OCI-LY7 (cell line): Measurements from ENCODE around the gene UBTD1. TPM values are rescaled to one million over a fixed set of nuclear protein-coding genes. Genes with fewer than 3 reads are reported as not detected.

Source experiments
- BruUV-seq: library from RNA; stranded (reverse); fragments of 400-500 nt; replicated peaks from 2 replicates; lab custom pipeline; 2021; lab: Mats Ljungman, UMichigan
- CTCF ChIA-PET: fragments of 300-600 bp; sonication (Branson Sonifier 250); formaldehyde crosslinking; loops from one replicate; lab custom pipeline; 2022; ENCODE audit warnings: antibody characterized with exemption; ENCODE audit not compliant: unreplicated experiment; lab: Charles Lee
- POLR2A ChIA-PET: fragments of 300-600 bp; sonication (Branson Sonifier 250); formaldehyde crosslinking; loops from one replicate; lab custom pipeline; 2022; ENCODE audit warnings: antibody characterized with exemption; lab: Charles Lee
- DNase-seq: peaks from one replicate; pipeline ENCODE4 v3.0.0-alpha.2; 2015; ENCODE audit warnings: low spot score
- H2AFZ ChIP-seq: fragments of 200-600 bp; sonication (generic), shearing (Covaris generic); 2 replicates; pipeline ENCODE4 v1.6.1; 2014; ENCODE audit warnings: mild to moderate bottlenecking, antibody characterized with exemption, low read length, moderate library complexity
- H3K27ac ChIP-seq: fragments of 200-600 bp; sonication (generic); 2 replicates; pipeline ENCODE4 v1.5.1; 2014; ENCODE audit warnings: mixed run types, low read depth, mild to moderate bottlenecking, moderate library complexity, low read length, inconsistent platforms; ENCODE audit not compliant: poor library complexity, severe bottlenecking
- H3K36me3 ChIP-seq: fragments of 200-600 bp; sonication (generic); 2 replicates; pipeline ENCODE4 v1.6.1; 2014; ENCODE audit warnings: mild to moderate bottlenecking, antibody characterized with exemption, low read length, moderate library complexity, mixed read lengths; ENCODE audit not compliant: insufficient read depth
- H3K4me1 ChIP-seq: fragments of 200-600 bp; sonication (generic); 2 replicates; pipeline ENCODE4 v1.5.1; 2014; ENCODE audit warnings: mild to moderate bottlenecking, low read length; ENCODE audit not compliant: insufficient read depth, poor library complexity, severe bottlenecking
- H3K4me2 ChIP-seq: fragments of 200-600 bp; sonication (generic); 2 replicates; pipeline ENCODE4 v1.6.1; 2014; ENCODE audit warnings: mild to moderate bottlenecking, low read length
- H3K4me3 ChIP-seq: fragments of 200-600 bp; sonication (generic); 2 replicates; pipeline ENCODE4 v1.5.1; 2014; ENCODE audit warnings: mild to moderate bottlenecking, low read depth, low read length; ENCODE audit not compliant: poor library complexity, severe bottlenecking
- H3K79me2 ChIP-seq: fragments of 200-600 bp; sonication (generic); 2 replicates; pipeline ENCODE4 v1.6.1; 2016; ENCODE audit warnings: low read depth, mild to moderate bottlenecking, low read length, moderate library complexity, mixed read lengths; ENCODE audit not compliant: insufficient read depth
- H3K9me2 ChIP-seq: fragments of 200-600 bp; sonication (generic); 2 replicates; pipeline ENCODE4 v1.6.1; 2016; ENCODE audit warnings: mild to moderate bottlenecking, low read length, mixed read lengths; ENCODE audit not compliant: insufficient read depth
- H3K9me3 ChIP-seq: fragments of 200-600 bp; sonication (generic); 2 replicates; pipeline ENCODE4 v1.6.1; 2014; ENCODE audit warnings: mild to moderate bottlenecking, mixed run types, low read length, mixed read lengths
- H4K20me1 ChIP-seq: fragments of 200-600 bp; sonication (generic); 2 replicates; pipeline ENCODE4 v1.6.1; 2014; ENCODE audit warnings: mild to moderate bottlenecking, antibody characterized with exemption, low read length, moderate library complexity, mixed read lengths; ENCODE audit not compliant: insufficient read depth
- CTCF ChIP-seq: fragments of 200-600 bp; sonication (generic); conservative IDR thresholded peaks from 2 replicates; pipeline ENCODE4 v1.5.1; 2014; ENCODE audit warnings: mild to moderate bottlenecking, antibody characterized with exemption, low read length, moderate library complexity, mixed read lengths
- EZH2phosphoT487 ChIP-seq: fragments of 200-600 bp; sonication (generic); IDR thresholded peaks from 2 replicates; pipeline ENCODE4 v1.6.1; 2018; ENCODE audit warnings: low read depth, borderline replicate concordance, mild to moderate bottlenecking, mixed run types, antibody characterized with exemption, low read length, moderate library complexity, mixed read lengths
- intact Hi-C: fragments of 100-400 bp; cut with micrococcal nuclease; formaldehyde crosslinking; loops from one replicate; pipeline ENCODE4 v1.10.0; 2022; ENCODE audit not compliant: unreplicated experiment
- total RNA-seq, 2 experiments: library from RNA; depleted of rRNA in 1 of 2; stranded (reverse); fragments of >200 nt in 1 of 2; shearing (Covaris generic) in 1 of 2; gene quantifications; 2 replicates each; pipeline ENCODE4 v1.2.3, GENCODE V29; 2014 to 2022

UBTD1 gene
- total RNA-seq, 2 experiments from 2014 or later = 1.4 to 2.2 TPM

DNA sequence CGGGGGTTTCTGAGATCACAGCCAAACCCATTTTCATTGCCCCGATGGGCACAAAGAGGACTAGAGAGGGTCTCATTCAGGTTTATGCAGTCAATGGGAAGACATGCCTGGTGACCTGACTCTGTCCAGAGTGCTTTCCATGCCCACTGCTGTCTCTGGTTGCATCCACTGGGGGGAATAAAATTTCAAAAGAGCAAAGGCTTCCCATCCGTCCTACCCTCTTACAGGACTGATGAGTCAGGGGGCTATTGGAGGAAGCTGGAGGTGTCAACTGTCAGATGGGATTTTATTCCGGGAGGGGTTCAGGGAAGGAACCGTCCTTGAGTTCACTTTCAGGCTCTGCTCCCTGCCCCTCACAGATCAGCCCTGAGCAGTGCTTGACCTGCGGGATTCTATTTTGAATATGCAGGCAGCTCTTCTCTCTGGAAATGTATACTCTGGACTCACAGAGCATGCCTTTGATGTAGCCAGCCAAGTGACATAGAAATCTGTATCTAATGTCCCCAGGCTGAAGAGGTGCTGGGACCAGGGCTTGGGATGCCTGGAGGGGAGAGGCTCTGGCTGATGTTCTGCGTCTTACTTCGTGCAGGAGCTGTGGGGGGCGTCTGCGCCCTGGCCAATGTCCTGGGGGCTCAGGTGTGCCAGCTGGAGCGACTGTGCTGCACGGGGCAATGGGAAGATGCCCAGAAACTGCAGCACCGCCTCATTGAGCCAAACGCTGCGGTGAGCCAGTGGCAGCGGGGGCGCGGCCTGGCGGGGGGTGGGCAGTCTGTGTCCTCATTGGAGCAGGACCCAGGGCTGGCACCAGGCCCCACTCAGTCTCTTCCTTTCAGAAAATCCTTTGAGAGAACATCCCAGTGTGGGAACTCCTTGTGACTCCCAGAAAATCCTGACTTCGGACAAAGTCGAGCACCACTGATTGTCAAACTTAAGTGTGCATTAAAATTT lies 102.8 kb downstream of the UBTD1 start:
- DNase-seq = no peak
- H3K4me1 ChIP-seq = no peaks in the 10 kb centered on the region
- CTCF ChIA-PET = no interaction called here
- H4K20me1 ChIP-seq = no peaks in the 10 kb centered on the region
- no peak overlapping the region for H2AFZ ChIP-seq
- no peaks in the 10 kb centered on the region for H3K9me2 ChIP-seq
- H3K4me2 ChIP-seq = no peak overlapping the region
- no peaks in the 10 kb centered on the region for H3K36me3 ChIP-seq
- no TSS peak for BruUV-seq
- H3K9me3 ChIP-seq = no peaks in the 10 kb centered on the region
- H3K79me2 ChIP-seq = no peaks in the 10 kb centered on the region
- H3K27ac ChIP-seq = no peak overlapping the region
- intact Hi-C loops = no loop called here
- POLR2A ChIA-PET = no interaction called here
- no peak overlapping the region for H3K4me3 ChIP-seq
- TF ChIP-seq CTCF (no peak), EZH2phosphoT487 (no peak)

- POLR2A ChIA-PET = interaction anchor here (0.5 to 0.6 kb wide), 3 partner anchors 15 to 803 kb away, joined by 3 to 4 read pairs (median 3); no protein-coding TSS in a partner anchor
- H4K20me1 ChIP-seq = no peaks in the 10 kb centered on the region
- intact Hi-C loops = no loop called here
- no TSS peak for BruUV-seq
- no peaks in the 10 kb centered on the region for H3K9me3 ChIP-seq
- H3K27ac ChIP-seq = no peak overlapping the region
- no peak overlapping the region for H3K4me3 ChIP-seq
- no peaks in the 10 kb centered on the region for H3K4me1 ChIP-seq
- H3K79me2 ChIP-seq = no peaks in the 10 kb centered on the region
- no peak overlapping the region for H3K4me2 ChIP-seq
- H2AFZ ChIP-seq = no peak overlapping the region
- CTCF ChIA-PET = no interaction called here
- peak; percentile 31 for DNase-seq
- no peaks in the 10 kb centered on the region for H3K36me3 ChIP-seq
- no peaks in the 10 kb centered on the region for H3K9me2 ChIP-seq
- TF ChIP-seq CTCF (no peak), EZH2phosphoT487 (no peak)
Measured at GRCh38 chr10:97607095-97607636, 108.4 kb downstream of the UBTD1 start.
